Transverse colon (tissue), 4 donors: Measurements from ENCODE around the gene ZNRD2. TPM values are rescaled to one million over a fixed set of nuclear protein-coding genes. Genes with fewer than 3 reads are reported as not detected.
A peak's percentile ranks its signal among the peaks of the same experiment; 100 is the strongest.

Experiments used
- DNase-seq: peaks from one replicate; pipeline ENCODE4 v3.0.0-alpha.2; 2019
- H3K27ac ChIP-seq, 4 donors: fragments of 200-600 bp; sonication (generic); 2 replicates each; pipeline ENCODE4 v1.5.1; 2016 to 2018; ENCODE audit warnings: inconsistent platforms in 4 of 4
- H3K27me3 ChIP-seq: fragments of 200-600 bp; sonication (generic); 2 replicates; pipeline ENCODE4 v1.5.1; 2017; ENCODE audit warnings: inconsistent platforms
- H3K36me3 ChIP-seq, 4 donors: fragments of 200-600 bp; sonication (generic); 2 replicates each; pipeline ENCODE4 v1.5.1; 2017 to 2019; ENCODE audit warnings: inconsistent platforms in 4 of 4
- H3K4me1 ChIP-seq, 4 donors: fragments of 200-600 bp; sonication (generic); 2 replicates each; pipeline ENCODE4 v1.5.1; 2017 to 2020; ENCODE audit warnings: inconsistent platforms in 4 of 4
- H3K4me3 ChIP-seq, 4 donors: fragments of 200-600 bp; sonication (generic); 1 replicate in 1 of 4; 2 replicates in 3 of 4; pipeline versions ENCODE4 v1.5.1 to v1.6.1; 2017 to 2019; ENCODE audit warnings: inconsistent platforms in 4 of 4
- H3K9me3 ChIP-seq, 2 donors: fragments of 200-600 bp; sonication (generic); 2 replicates each; pipeline ENCODE4 v1.5.1; 2017 to 2019; ENCODE audit warnings: inconsistent platforms in 2 of 2
- CTCF ChIP-seq, 5 experiments: fragments of 200-600 bp in 3 of 5; fragments of 450-650 bp in 2 of 5; sonication (generic) in 3 of 5; IDR thresholded peaks; 1 replicate in 2 of 5; 2 replicates in 3 of 5; pipeline ENCODE4 v1.5.1; 2016 to 2017; ENCODE audit warnings: antibody characterized with exemption in 5 of 5, inconsistent platforms in 3 of 5, mild to moderate bottlenecking in 2 of 5, moderate library complexity in 1 of 5
- EP300 ChIP-seq: sonication (generic); formaldehyde crosslinking; IDR thresholded peaks from one replicate; pipeline ENCODE4 v1.6.1; 2017; ENCODE audit warnings: antibody characterized with exemption, low read depth
- POLR2A ChIP-seq: fragments of 450-650 bp; IDR thresholded peaks from one replicate; pipeline ENCODE4 v1.6.1; 2016; ENCODE audit warnings: antibody characterized with exemption, mild to moderate bottlenecking, moderate library complexity
- POLR2AphosphoS5 ChIP-seq, 3 donors: sonication (generic); formaldehyde crosslinking; IDR thresholded peaks; one replicate each; pipeline ENCODE4 v1.6.1; 2016; ENCODE audit warnings: antibody characterized with exemption in 3 of 3
- WGBS, 2 donors: methylation state at CpG; one replicate each; pipeline ENCODE4 v1.1.5; 2018; ENCODE audit warnings: low coverage in 1 of 2; 5-methylcytosine and 5-hydroxymethylcytosine counted together
- in situ Hi-C, 4 donors: fragments of 200-750 bp; cut with MboI; loops; one replicate each; pipeline versions ENCODE4 v1.15.0 to v1.15.1; 2017; ENCODE audit warnings: low sequenced_read_pairs in 3 of 4, low pct_ligation_motif_present in 1 of 4, low pct_unique_long_range_greater_than_20kb in 1 of 4
- intact Hi-C: fragments of 100-400 bp; cut with DNase I; formaldehyde crosslinking; loops from one replicate; pipeline ENCODE4 v1.15.1; 2023; ENCODE audit warnings: low total_unique reads
- total RNA-seq, 4 donors: library from RNA; depleted of rRNA; stranded (reverse); fragments of >200 nt; gene quantifications; one replicate each; pipeline ENCODE4 v1.1.0, GENCODE V29; 2016

ZNRD2 gene
- total RNA-seq, 4 donors from 2014 or later, result 6.4 to 38.4 (median 27.9) TPM

- peaks cover 0 to 22% (median 6%) of the 10 kb centered on the region in 4 donors for H3K36me3 ChIP-seq
- no peak for TF ChIP-seq EP300
- DNase-seq, result no peak
Measured at GRCh38 chr11:65581928-65582327, 11.7 kb downstream of the ZNRD2 start.

DNA sequence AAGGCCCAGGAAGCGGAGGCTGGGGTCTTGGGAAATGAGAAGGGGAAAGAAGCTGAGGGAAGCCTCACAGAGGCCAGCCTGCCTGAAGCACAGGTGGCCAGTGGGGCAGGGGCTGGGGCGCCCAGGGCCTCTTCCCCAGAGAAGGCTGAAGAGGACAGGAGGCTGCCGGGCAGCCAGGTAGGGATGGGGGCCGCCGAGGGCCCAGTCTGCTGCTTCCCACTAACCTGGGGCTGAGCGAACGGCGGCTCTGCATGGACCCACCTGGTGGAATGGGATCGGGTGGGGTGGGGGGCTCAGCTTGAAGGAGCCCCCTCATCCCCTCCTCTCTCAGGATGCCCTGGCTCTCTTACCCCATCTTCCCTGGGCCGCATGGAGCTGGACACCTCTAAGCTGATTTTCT is 13.3 kb downstream of the ZNRD2 start:
- Histone ChIP-seq H3K27ac (peak overlapping the region in 1 of 4 donors; percentile 41), H3K9me3 (no peaks in the 10 kb centered on the region), H3K4me3 (no peak overlapping the region), H3K4me1 (peaks cover 18 to 37% (median 28%) of the 10 kb centered on the region in 4 donors), H3K27me3 (no peaks in the 10 kb centered on the region), H3K36me3 (peaks cover 0 to 22% (median 6%) of the 10 kb centered on the region in 4 donors)
- in situ Hi-C loops (no loop called here), intact Hi-C loops (no loop called here)
- WGBS, 2 donors, result 93% methylated on average over 10 of the region's 10 CpGs; no CpG with 5 or more reads in 1 of the 2 donors
- DNase-seq, result no peak
- TF ChIP-seq POLR2AphosphoS5 (IDR thresholded peaks at IDR 0.05) (no peak), POLR2A (no peak), EP300 (no peak), CTCF (IDR thresholded peaks at IDR 0.05) (no peak)

More at GRCh38 chr11:65581928-65582327, 11.7 kb downstream of the ZNRD2 start:
- Histone ChIP-seq H3K4me1 (peaks cover 18 to 37% (median 30%) of the 10 kb centered on the region in 4 donors), H3K27ac (peak overlapping the region in 2 of 4 donors; percentile 3), H3K4me3 (no peak overlapping the region), H3K27me3 (no peaks in the 10 kb centered on the region), H3K9me3 (no peaks in the 10 kb centered on the region)
- WGBS, 2 donors, result 92% methylated on average over 3 of the region's 3 CpGs; no CpG with 5 or more reads in 1 of the 2 donors
- intact Hi-C loops (no loop called here), in situ Hi-C loops (no loop called here)

DNA sequence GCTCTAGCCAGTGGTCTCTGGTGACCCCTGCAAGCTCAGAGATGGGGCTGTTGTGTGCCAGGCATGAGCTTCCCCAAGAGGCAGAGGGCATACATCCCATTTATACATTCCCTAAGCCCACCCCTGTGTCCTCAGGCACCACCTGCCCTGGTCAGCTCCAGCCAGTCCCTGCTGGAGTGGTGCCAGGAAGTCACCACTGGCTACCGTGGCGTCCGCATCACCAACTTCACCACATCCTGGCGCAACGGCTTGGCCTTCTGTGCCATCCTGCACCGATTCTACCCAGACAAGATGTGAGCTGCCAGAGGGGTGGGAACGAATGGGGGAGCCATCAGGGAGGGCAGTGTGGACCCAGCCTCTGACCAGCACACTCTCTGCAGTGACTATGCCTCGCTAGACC is 13.8 kb downstream of the ZNRD2 start:
- peaks cover 0 to 22% (median 6%) of the 10 kb centered on the region in 4 donors for H3K36me3 ChIP-seq
- intact Hi-C loops, result no loop called here
- no peaks in the 10 kb centered on the region for H3K9me3 ChIP-seq
- no peak overlapping the region for H3K4me3 ChIP-seq
- TF ChIP-seq POLR2A, result no peak
- in situ Hi-C loops, result no loop called here
- WGBS, 2 donors, result 82% methylated on average over 8 of the region's 8 CpGs; no CpG with 5 or more reads in 1 of the 2 donors
- H3K27me3 ChIP-seq, result no peaks in the 10 kb centered on the region
- H3K4me1 ChIP-seq, result peaks cover 15 to 34% (median 26%) of the 10 kb centered on the region in 4 donors
- DNase-seq, result no peak
- H3K27ac ChIP-seq, result peak overlapping the region in 1 of 4 donors; percentile 41

- Histone ChIP-seq H3K27ac (peak overlapping the region in 1 of 4 donors; percentile 41), H3K4me3 (no peak overlapping the region), H3K9me3 (no peaks in the 10 kb centered on the region), H3K27me3 (no peaks in the 10 kb centered on the region), H3K36me3 (peaks cover 0 to 21% (median 6%) of the 10 kb centered on the region in 4 donors), H3K4me1 (peaks cover 15 to 34% (median 26%) of the 10 kb centered on the region in 4 donors)
- in situ Hi-C loops, result no loop called here
- TF ChIP-seq POLR2A, result no peak
- no peak for TF ChIP-seq CTCF (IDR thresholded peaks at IDR 0.05)
- no peak for TF ChIP-seq POLR2AphosphoS5 (IDR thresholded peaks at IDR 0.05)
- TF ChIP-seq EP300, result no peak
- DNase-seq, result no peak
- intact Hi-C loops, result no loop called here
- WGBS, 2 donors, result 58 to 83% methylated on average over 6 to 35 of the region's 46 CpGs
Measured at GRCh38 chr11:65584723-65585171, 14.5 kb downstream of the ZNRD2 start.

DNA sequence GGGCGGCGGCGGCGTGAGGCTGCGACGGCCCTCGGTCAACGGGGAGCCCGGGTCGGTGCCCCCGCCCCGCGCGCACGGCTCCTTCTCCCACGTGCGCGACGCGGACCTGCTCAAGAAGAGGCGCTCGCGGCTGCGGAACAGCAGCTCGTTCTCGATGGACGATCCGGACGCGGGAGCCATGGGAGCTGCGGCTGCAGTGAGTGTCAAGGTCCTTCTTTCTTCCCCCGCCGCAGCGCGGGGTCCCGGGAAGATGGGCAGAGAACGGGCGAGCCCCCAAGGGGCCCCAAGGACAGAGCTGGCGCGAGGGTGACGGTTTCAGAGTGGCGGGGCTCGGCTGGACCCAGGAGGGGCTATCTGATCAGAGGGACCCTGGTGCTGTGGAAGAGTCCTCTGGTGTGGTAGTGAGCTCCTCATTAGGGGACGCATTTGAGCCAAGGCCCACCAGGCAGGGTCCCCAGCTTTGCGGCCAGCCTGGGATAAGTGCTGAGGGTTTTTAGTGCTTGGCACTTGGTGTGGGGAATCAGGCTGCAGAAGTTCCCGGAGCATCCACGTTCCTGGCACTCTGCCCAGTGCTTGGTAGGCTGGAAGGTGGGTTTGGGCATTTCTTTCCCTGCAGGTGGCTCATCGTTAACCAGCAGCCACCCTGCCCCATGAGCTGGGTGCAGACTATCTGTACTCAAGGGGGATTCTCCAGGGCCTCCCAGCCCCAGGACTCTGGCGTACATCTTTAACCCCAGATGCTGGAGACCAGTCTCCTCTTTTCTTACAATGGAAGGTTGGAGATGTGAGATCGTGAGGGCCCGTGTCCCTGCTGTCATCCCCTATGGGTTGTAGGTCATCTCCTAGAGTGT is 15.3 kb downstream of the ZNRD2 start:
- Histone ChIP-seq H3K4me1 (peaks cover 15 to 34% (median 26%) of the 10 kb centered on the region in 4 donors), H3K27me3 (no peaks in the 10 kb centered on the region), H3K36me3 (peaks cover 0 to 13% (median 2%) of the 10 kb centered on the region in 4 donors), H3K27ac (peak overlapping the region; percentile 70 to 85 (median 72)), H3K4me3 (no peak overlapping the region), H3K9me3 (no peaks in the 10 kb centered on the region)
- no peak for DNase-seq
- in situ Hi-C loops, result no loop called here
- WGBS, 2 donors, result 87% methylated on average over 51 of the region's 51 CpGs; no CpG with 5 or more reads in 1 of the 2 donors
- TF ChIP-seq EP300, result no peak
- TF ChIP-seq POLR2A, result no peak
- TF ChIP-seq POLR2AphosphoS5 (IDR thresholded peaks at IDR 0.05), result no peak
- TF ChIP-seq CTCF (IDR thresholded peaks at IDR 0.05), result no peak
- intact Hi-C loops, result no loop called here
